ENCODE measurements around the gene ACSM4.

ACSM4 gene

GRCh38 chr12:7339675-7340074, 35.8 kb downstream of the ACSM4 start:
- no peak for DNase-seq (ENCODE audit: low read depth in 3 of 3)

GRCh38 chr12:7344833-7345606, 41.1 kb downstream of the ACSM4 start:
- DNase-seq (ENCODE audit: low read depth in 3 of 3), result no peak

- no peak for DNase-seq (ENCODE audit: low read depth in 3 of 3)
Measured at GRCh38 chr12:7346551-7347225, 42.8 kb downstream of the ACSM4 start.

- no peak for DNase-seq (ENCODE audit: low read depth in 3 of 3)
Measured at GRCh38 chr12:7349418-7349817, 45.5 kb downstream of the ACSM4 start.

GRCh38 chr12:7351177-7351576, 47.3 kb downstream of the ACSM4 start:
- no peak for DNase-seq (ENCODE audit: low read depth in 3 of 3)

GRCh38 chr12:7352661-7353060, 48.8 kb downstream of the ACSM4 start:
- no peak for DNase-seq (ENCODE audit: low read depth in 3 of 3)

GRCh38 chr12:7354529-7354928, 50.7 kb downstream of the ACSM4 start:
- DNase-seq (ENCODE audit: low read depth in 3 of 3), result no peak

- no peak for DNase-seq (ENCODE audit: low read depth in 3 of 3)
Measured at GRCh38 chr12:7361265-7361664, 57.4 kb downstream of the ACSM4 start.

GRCh38 chr12:7362734-7363133, 58.9 kb downstream of the ACSM4 start:
- DNase-seq (ENCODE audit: low read depth in 3 of 3), result no peak

- no peak for DNase-seq (ENCODE audit: low read depth in 3 of 3)
Measured at GRCh38 chr12:7369274-7369729, 65.4 kb downstream of the ACSM4 start.

- no peak for DNase-seq (ENCODE audit: low read depth in 3 of 3)
Measured at GRCh38 chr12:7373226-7373625, 69.4 kb downstream of the ACSM4 start.

- DNase-seq (ENCODE audit: low read depth in 3 of 3), result no peak
Measured at GRCh38 chr12:7374423-7375144, 70.7 kb downstream of the ACSM4 start.

GRCh38 chr12:7375145-7375543, 71.3 kb downstream of the ACSM4 start:
- no peak for DNase-seq (ENCODE audit: low read depth in 3 of 3)

GRCh38 chr12:7376196-7376595, 72.3 kb downstream of the ACSM4 start:
- no peak for DNase-seq (ENCODE audit: low read depth in 3 of 3)

All from stimulated activated CD4-positive, alpha-beta T cell treated with anti-CD3 and anti-CD28 coated beads, TNF-alpha, amount 100 ng/mL, for 4 hours (primary cell).